PC-3 (cell line): ENCODE data around the gene RUFY1. TPM values are rescaled to one million over a fixed set of nuclear protein-coding genes. Genes with fewer than 3 reads are reported as not detected.

Experiments
- ATAC-seq: fragments of 200-7000 bp; cut with Tn5 transposase; 2 replicates; pipeline ENCODE4 v1.9.1; 2020; ENCODE audit warnings: mild to moderate bottlenecking, moderate library complexity
- BruUV-seq: library from RNA; stranded (reverse); fragments of 400-500 nt; replicated peaks from 2 replicates; lab custom pipeline; 2021; lab: Mats Ljungman, UMichigan
- CTCF ChIA-PET: fragments of 300-600 bp; sonication (Branson Sonifier 250); formaldehyde crosslinking; loops from one replicate; lab custom pipeline; 2022; ENCODE audit warnings: antibody characterized with exemption; lab: Charles Lee
- POLR2A ChIA-PET: fragments of 300-600 bp; sonication (Branson Sonifier 250); formaldehyde crosslinking; loops from one replicate; lab custom pipeline; 2022; ENCODE audit warnings: antibody characterized with exemption; ENCODE audit not compliant: unreplicated experiment; lab: Charles Lee
- DNase-seq: peaks from one replicate; pipeline ENCODE4 v3.0.0-alpha.2; 2015
- H2AFZ ChIP-seq: fragments of 300-600 bp; sonication (generic); 2 replicates; pipeline ENCODE4 v1.6.0; 2016; ENCODE audit warnings: antibody characterized with exemption, low read length
- H3F3A ChIP-seq: fragments of 300-600 bp; sonication (generic); one replicate; pipeline ENCODE4 v1.6.0; 2017; ENCODE audit warnings: antibody characterized with exemption, low read length, control low read depth, mild to moderate bottlenecking; ENCODE audit not compliant: unreplicated experiment
- H3K27ac ChIP-seq: fragments of 300-600 bp; sonication (generic); 2 replicates; pipeline ENCODE4 v1.5.1; 2016; ENCODE audit warnings: mild to moderate bottlenecking, low read length
- H3K27me3 ChIP-seq: fragments of 300-600 bp; sonication (generic); 2 replicates; pipeline ENCODE4 v1.6.1; 2016; ENCODE audit warnings: low read length, mixed read lengths
- H3K36me3 ChIP-seq: fragments of 300-600 bp; sonication (generic); 2 replicates; pipeline ENCODE4 v1.6.1; 2016; ENCODE audit warnings: low read depth, mixed run types, low read length, mixed read lengths
- H3K4me1 ChIP-seq: fragments of 300-600 bp; sonication (generic); 2 replicates; pipeline ENCODE4 v1.5.1; 2016; ENCODE audit warnings: low read length; ENCODE audit not compliant: insufficient read depth
- H3K4me2 ChIP-seq: fragments of 300-600 bp; sonication (generic); 2 replicates; pipeline ENCODE4 v1.6.0; 2016; ENCODE audit warnings: low read length
- H3K4me3 ChIP-seq: fragments of 300-600 bp; sonication (generic); 2 replicates; pipeline ENCODE4 v1.5.1; 2016; ENCODE audit warnings: mild to moderate bottlenecking, low read length, mixed read lengths
- H3K79me2 ChIP-seq: fragments of 300-600 bp; sonication (generic); 2 replicates; pipeline ENCODE4 v1.6.1; 2017; ENCODE audit warnings: low read length, mixed read lengths
- H3K9ac ChIP-seq: fragments of 300-600 bp; sonication (generic); 2 replicates; pipeline ENCODE4 v1.6.0; 2016; ENCODE audit warnings: mild to moderate bottlenecking, low read length
- H3K9me2 ChIP-seq: fragments of 300-600 bp; sonication (generic); replicated peaks from 2 replicates; pipeline ENCODE4 v1.6.1; 2016; ENCODE audit warnings: mixed run types, low read length, mixed read lengths
- H3K9me3 ChIP-seq: fragments of 300-600 bp; sonication (generic); 2 replicates; pipeline ENCODE4 v1.6.1; 2016; ENCODE audit warnings: low read length, mixed read lengths
- H4K20me1 ChIP-seq: fragments of 300-600 bp; sonication (generic); 2 replicates; pipeline ENCODE4 v1.6.1; 2016; ENCODE audit warnings: low read length, mixed read lengths
- CTCF ChIP-seq: fragments of 300-600 bp; sonication (generic); conservative IDR thresholded peaks from 2 replicates; pipeline ENCODE4 v1.5.1; 2017; ENCODE audit warnings: antibody characterized with exemption, low read depth, mild to moderate bottlenecking, low read length
- EZH2 ChIP-seq: fragments of 300-600 bp; sonication (generic); IDR thresholded peaks from one replicate; pipeline ENCODE4 v1.6.1; 2017; ENCODE audit warnings: antibody characterized with exemption, mild to moderate bottlenecking, low read length; ENCODE audit not compliant: unreplicated experiment
- EZH2phosphoT487 ChIP-seq: fragments of 300-600 bp; sonication (generic); IDR thresholded peaks from 2 replicates; pipeline ENCODE4 v1.6.1; 2018; ENCODE audit warnings: mild to moderate bottlenecking, antibody characterized with exemption, low read length, borderline replicate concordance
- intact Hi-C: fragments of 100-400 bp; cut with micrococcal nuclease; formaldehyde crosslinking; loops from 2 replicates; pipeline ENCODE4 v1.9.0; 2023
- total RNA-seq: library from RNA; depleted of rRNA; stranded (reverse); fragments of >200 nt; gene quantifications from 2 replicates; pipeline ENCODE4 v1.2.3, GENCODE V29; 2014

Gene RUFY1
- total RNA-seq, 1 experiment from 2014 or later, result 27.1 TPM

- no peak overlapping the region for H2AFZ ChIP-seq
- ATAC-seq (no peak), DNase-seq (no peak)
- TF ChIP-seq CTCF (no peak), EZH2phosphoT487 (no peak), EZH2 (no peak)
- H3K36me3 ChIP-seq, result peaks cover 71% of the 10 kb centered on the region
- peaks cover 11% of the 10 kb centered on the region; the same call in 1 of the 2 replicates for H3K4me1 ChIP-seq
- BruUV-seq, result no TSS peak
- no peak overlapping the region for H3K4me3 ChIP-seq
- H3K27ac ChIP-seq, result no peak overlapping the region
- H3K9ac ChIP-seq, result no peak overlapping the region
- CTCF ChIA-PET, result no interaction called here
- H3K27me3 ChIP-seq, result no peaks in the 10 kb centered on the region
- H3K9me2 ChIP-seq, result no peaks in the 10 kb centered on the region
- H3K9me3 ChIP-seq, result no peaks in the 10 kb centered on the region
- H4K20me1 ChIP-seq, result peaks cover 74% of the 10 kb centered on the region
- intact Hi-C loops, result no loop called here
- no peak overlapping the region for H3K4me2 ChIP-seq
- H3K79me2 ChIP-seq, result peaks cover 49% of the 10 kb centered on the region
- peaks cover 25% of the 10 kb centered on the region for H3F3A ChIP-seq
- POLR2A ChIA-PET, result no interaction called here
Measured at GRCh38 chr5:179614745-179615144, 64.4 kb downstream of the RUFY1 start.

DNA sequence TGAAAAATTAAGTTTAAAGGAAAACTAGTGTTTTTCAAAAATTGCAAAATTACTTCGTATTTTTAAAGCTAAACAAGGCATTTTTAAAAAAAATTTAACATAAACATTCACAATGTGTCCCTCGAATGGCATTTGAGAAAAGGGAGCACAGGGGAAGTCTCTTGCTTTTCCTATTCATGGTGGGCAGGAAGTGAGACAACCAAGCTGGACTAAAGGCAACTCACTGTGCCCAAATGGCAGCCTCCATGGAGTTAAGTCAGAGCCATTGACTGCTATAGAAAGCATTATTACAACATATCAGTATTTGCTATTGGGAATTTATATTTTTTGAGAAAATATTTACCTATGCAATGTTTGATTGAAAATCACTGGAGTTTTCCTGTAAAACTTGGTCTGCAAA lies 64.8 kb downstream of the RUFY1 start:
- intact Hi-C loops, result no loop called here
- H3K27me3 ChIP-seq, result no peaks in the 10 kb centered on the region
- no peak overlapping the region for H2AFZ ChIP-seq
- no peaks in the 10 kb centered on the region for H3K9me2 ChIP-seq
- ChIA-PET POLR2A (no interaction called here), CTCF (no interaction called here)
- ATAC-seq (no peak), DNase-seq (no peak)
- peaks cover 77% of the 10 kb centered on the region for H4K20me1 ChIP-seq
- H3F3A ChIP-seq, result peaks cover 25% of the 10 kb centered on the region
- H3K79me2 ChIP-seq, result peaks cover 54% of the 10 kb centered on the region
- peaks cover 75% of the 10 kb centered on the region for H3K36me3 ChIP-seq
- H3K9ac ChIP-seq, result no peak overlapping the region
- BruUV-seq, result no TSS peak
- no peaks in the 10 kb centered on the region for H3K9me3 ChIP-seq
- no peak overlapping the region for H3K27ac ChIP-seq
- H3K4me1 ChIP-seq, result peaks cover 14% of the 10 kb centered on the region; the same call in 1 of the 2 replicates
- H3K4me2 ChIP-seq, result no peak overlapping the region
- H3K4me3 ChIP-seq, result no peak overlapping the region
- TF ChIP-seq EZH2phosphoT487 (no peak), CTCF (no peak), EZH2 (no peak)

- ChIA-PET CTCF (no interaction called here), POLR2A (no interaction called here)
- Histone ChIP-seq H3K4me3 (no peak overlapping the region), H3K4me2 (no peak overlapping the region), H4K20me1 (peaks cover 79% of the 10 kb centered on the region), H3K9ac (no peak overlapping the region), H3K79me2 (peaks cover 63% of the 10 kb centered on the region), H3K27me3 (no peaks in the 10 kb centered on the region), H3K9me2 (no peaks in the 10 kb centered on the region), H2AFZ (no peak overlapping the region), H3K27ac (no peak overlapping the region), H3K36me3 (peaks cover 84% of the 10 kb centered on the region), H3F3A (peaks cover 25% of the 10 kb centered on the region), H3K9me3 (no peaks in the 10 kb centered on the region), H3K4me1 (peaks cover 14% of the 10 kb centered on the region; the same call in 1 of the 2 replicates)
- intact Hi-C loops, result no loop called here
- TF ChIP-seq EZH2phosphoT487, result no peak
- TF ChIP-seq EZH2, result no peak
- TF ChIP-seq CTCF, result no peak
- no TSS peak for BruUV-seq
- no peak for ATAC-seq
- DNase-seq, result no peak
Measured at GRCh38 chr5:179616002-179616594, 65.7 kb downstream of the RUFY1 start.
